ENCODE measurements around the gene CARS2.

CARS2 gene

DNA sequence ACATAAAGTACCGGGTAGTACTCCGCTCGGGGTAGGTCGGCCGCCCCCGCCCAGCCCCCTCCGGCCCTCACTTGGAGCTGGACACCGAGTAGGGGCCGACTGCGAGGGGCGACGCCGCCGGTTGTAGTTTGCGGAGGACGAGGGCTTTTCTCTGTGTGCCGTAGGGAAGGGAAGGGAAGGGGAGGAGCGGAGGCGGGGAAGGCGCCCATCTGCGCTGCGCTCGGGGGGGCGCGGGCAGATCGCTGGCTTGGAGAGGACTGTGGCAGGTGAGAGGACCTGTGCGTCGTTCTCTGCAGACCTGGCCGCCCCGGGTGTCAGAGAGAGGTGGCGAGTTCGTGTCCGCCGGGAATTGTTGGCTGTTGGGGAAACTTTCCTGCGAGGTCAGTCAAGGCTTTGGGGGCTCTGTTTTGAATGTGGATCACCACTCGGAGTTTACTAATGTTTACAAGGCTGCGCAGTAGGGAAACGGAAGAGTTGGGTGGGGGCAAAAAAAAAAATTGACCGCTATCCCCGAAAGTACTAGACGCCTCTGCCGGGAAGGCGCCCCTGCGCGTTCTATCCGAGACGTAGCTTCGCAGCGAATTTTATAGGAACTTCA lies 9.0 kb upstream of the CARS2 start:
- peak; percentile 58 for DNase-seq (ENCODE audit: low read depth)
- TF ChIP-seq, protein P1, sequence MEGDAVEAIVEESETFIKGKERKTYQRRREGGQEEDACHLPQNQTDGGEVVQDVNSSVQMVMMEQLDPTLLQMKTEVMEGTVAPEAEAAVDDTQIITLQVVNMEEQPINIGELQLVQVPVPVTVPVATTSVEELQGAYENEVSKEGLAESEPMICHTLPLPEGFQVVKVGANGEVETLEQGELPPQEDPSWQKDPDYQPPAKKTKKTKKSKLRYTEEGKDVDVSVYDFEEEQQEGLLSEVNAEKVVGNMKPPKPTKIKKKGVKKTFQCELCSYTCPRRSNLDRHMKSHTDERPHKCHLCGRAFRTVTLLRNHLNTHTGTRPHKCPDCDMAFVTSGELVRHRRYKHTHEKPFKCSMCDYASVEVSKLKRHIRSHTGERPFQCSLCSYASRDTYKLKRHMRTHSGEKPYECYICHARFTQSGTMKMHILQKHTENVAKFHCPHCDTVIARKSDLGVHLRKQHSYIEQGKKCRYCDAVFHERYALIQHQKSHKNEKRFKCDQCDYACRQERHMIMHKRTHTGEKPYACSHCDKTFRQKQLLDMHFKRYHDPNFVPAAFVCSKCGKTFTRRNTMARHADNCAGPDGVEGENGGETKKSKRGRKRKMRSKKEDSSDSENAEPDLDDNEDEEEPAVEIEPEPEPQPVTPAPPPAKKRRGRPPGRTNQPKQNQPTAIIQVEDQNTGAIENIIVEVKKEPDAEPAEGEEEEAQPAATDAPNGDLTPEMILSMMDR (conservative IDR thresholded peaks at IDR 0.05; ENCODE audit: low read depth, low read length), result peak; percentile 27
- peak overlapping the region; percentile 85 for H3K4me3 ChIP-seq (ENCODE audit: low read depth, low read length)

DNA sequence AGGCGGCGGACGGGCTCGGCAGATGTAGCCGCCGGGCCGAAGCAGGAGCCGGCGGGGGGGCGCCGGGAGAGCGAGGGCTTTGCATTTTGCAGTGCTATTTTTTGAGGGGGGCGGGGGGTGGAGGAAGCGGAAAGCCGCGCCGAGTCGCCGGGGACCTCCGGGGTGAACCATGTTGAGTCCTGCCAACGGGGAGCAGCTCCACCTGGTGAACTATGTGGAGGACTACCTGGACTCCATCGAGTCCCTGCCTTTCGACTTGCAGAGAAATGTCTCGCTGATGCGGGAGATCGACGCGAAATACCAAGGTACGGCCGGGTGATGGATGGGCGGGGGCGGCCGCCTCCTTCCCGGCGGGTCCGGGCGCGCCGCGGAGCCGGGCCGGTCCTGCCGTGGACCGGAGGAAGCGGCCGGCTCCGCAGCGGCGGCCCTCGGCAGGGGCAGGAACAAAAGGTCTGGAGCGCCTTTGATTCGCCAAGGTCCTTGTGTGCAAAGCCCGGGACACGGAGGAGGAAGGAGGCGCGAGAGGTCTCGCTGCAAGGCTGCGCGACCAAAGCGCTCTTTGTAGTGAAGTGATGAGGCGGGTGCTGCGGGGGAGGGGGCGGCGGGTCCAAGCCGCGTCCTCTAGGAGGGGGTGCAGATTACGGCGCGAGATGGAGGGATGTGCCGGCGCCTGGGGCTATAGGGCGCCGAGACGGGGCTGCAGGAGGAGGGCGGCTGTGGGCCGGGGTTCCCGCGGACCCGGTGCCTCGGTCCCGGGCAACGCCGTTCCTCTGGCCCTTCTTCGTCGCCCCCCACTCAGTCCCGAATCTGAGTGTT lies 8.3 kb upstream of the CARS2 start:
- TF ChIP-seq, protein P1 (conservative IDR thresholded peaks at IDR 0.05; ENCODE audit: low read depth, low read length), result no peak
- H3K4me3 ChIP-seq (ENCODE audit: low read depth, low read length), result peak overlapping the region; percentile 85
- peak; percentile 56 for DNase-seq (ENCODE audit: low read depth)

DNA sequence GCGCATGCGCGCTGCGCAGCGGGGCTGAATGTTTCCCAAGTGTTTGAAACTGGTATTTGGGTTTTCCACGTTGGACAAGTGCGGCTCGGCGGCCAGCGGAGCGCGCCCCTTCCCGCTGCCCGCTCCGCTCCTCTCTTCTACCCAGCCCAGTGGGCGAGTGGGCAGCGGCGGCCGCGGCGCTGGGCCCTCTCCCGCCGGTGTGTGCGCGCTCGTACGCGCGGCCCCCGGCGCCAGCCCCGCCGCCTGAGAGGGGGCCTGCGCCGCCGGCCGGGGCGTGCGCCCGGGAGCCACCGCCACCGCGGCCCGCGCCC lies 7.7 kb upstream of the CARS2 start, which contains the start of gene ING1:
Gene ING1, plus strand, starts transcription at position 59 of the 311 bp plus-strand sequence. CDS start 450 bp downstream, outside the sequence.
- TF ChIP-seq, protein P1 (conservative IDR thresholded peaks at IDR 0.05; ENCODE audit: low read depth, low read length), result no peak
- DNase-seq (ENCODE audit: low read depth), result no peak
- H3K4me3 ChIP-seq (ENCODE audit: low read depth, low read length), result peak within 1 kb of the TSS; percentile 96

DNA sequence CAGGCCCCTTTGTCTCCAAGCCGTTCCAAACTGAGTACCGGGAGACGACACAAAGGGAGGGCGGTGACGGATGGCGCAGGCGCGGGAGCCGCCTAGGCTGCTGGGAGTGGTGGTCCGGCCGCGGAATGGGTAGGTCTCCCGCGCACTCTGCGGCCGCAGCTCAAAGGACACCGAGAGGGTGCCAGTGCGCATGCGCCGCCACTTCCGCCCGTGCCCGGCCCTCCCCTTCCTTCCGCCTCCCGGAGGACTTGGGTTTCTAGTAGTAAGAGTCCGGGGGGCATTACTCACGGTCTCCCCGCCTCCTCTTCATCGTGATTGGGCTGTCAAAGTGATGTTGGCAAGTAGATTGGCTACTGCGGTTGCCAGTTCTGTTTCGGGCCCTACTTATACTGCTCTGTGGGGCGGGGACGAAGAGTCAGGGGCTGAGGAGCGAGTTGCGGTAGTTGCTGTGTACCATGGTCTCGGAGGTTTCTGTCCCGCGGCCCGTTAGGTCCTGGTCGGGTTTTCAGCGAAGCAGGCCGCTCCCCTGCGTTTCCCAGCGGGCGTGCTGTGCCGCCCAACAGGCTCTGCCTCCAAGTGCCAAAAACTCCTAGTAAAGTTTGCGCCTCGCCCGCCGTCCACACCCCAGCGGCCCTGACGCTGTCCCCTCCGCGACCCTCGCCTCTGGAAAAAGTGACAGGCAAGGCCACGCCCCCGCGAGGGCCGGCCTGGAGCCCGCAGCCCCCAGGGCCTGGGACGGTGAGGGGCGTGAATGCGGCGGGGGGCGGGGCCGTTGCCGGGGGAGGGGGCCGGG lies 7.1 kb upstream of the CARS2 start:
- TF ChIP-seq, protein P1 (conservative IDR thresholded peaks at IDR 0.05; ENCODE audit: low read depth, low read length), result no peak
- peak; percentile 100 for DNase-seq (ENCODE audit: low read depth)
- H3K4me3 ChIP-seq (ENCODE audit: low read depth, low read length), result peak overlapping the region; percentile 96

DNA sequence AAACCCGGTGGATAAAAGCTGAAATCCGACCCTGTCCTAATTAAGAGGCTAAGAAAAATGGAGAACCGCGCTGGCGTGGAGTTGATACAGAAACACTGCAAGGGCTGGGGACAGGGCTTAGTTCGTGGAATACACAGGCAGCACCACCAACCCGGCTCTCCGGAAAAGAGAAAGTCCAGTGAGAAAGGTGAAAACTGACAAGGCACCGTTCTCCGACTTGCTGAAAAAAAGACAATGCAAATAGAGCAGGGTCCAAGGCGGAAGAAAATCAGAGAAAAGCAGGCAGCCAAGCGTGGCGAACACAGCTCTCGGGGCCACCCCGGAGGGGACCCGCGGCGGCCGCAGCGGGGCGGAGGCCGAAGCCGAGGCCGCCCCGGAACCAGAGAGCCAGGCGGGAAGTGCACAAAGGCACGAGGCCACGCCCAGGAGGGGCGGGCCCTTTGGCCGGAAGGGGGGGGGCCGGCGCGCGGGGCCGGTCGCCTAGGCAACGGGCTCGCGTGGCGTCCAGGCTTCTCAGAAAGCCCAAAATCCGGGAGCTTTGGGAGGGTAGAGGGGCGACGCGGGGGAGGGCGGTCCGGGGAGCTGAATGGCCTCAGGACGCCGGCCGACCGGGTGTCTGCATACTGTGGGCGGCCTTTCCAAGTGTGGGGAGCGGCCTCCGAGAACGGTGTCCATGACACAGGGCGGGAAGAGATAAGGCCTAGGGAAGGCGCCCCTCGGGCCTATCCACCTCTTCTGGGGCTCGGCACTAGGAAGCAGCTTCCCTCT lies 6.3 kb upstream of the CARS2 start:
- peak overlapping the region; percentile 96 for H3K4me3 ChIP-seq (ENCODE audit: low read depth, low read length)
- DNase-seq (ENCODE audit: low read depth), result peak; percentile 78
- TF ChIP-seq, protein P1 (conservative IDR thresholded peaks at IDR 0.05; ENCODE audit: low read depth, low read length), result no peak

DNA sequence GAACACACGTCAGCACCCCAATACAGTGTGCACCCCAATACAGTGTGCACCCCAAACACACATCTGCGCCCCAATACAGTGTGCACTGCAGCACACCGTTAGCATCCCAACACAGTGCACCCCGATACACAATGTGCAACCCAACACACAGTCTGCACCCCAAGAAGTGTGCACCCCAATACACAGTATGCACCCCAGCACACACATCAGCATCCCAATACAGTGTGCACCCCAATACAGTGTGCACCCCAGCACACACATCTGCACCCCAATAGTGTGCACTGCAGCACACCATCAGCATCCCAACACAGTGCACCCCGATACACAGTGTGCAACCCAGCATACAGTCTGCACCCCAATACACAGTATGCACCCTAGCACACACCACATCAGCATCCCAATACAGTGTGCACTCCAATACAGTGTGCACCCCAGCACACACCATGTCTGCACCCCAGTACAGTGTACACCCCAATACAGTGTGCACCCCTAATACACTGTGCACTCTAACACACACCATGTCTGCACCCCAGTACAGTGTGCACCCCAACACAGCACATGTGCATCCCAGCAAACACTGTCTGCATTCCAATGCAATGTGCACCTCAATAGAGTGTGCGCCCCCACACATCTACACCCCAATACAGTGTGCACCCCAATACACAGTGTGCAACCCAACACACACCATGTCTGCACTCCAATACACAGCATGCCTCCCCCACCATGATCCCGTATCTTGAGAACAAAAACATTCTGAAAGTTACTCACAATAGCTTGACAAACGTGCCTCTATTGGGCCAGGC lies 855 bp upstream of the CARS2 start:
- TF ChIP-seq, protein P1 (conservative IDR thresholded peaks at IDR 0.05; ENCODE audit: low read depth, low read length), result no peak
- peak overlapping the region; percentile 76 for H3K4me3 ChIP-seq (ENCODE audit: low read depth, low read length)
- DNase-seq (ENCODE audit: low read depth), result no peak

Measured in choroid plexus epithelial cell (primary cell).